Right lobe of liver (tissue), 6 donors: ENCODE measurements around the gene HOXB6. TPM values are rescaled to one million over a fixed set of nuclear protein-coding genes. Genes with fewer than 3 reads are reported as not detected.

Experiments used
- ATAC-seq, 4 donors: fragments of 200-7000 bp; cut with Tn5 transposase; one replicate each; pipeline ENCODE4 v1.9.1; 2020; ENCODE audit warnings: mild to moderate bottlenecking in 4 of 4, moderate library complexity in 4 of 4
- DNase-seq, 3 donors: peaks; one replicate each; pipeline ENCODE4 v3.0.0-alpha.2; 2020
- H3K27ac ChIP-seq, 3 donors: fragments of 200-600 bp; one replicate each; pipeline ENCODE4 v1.8.0; 2022
- H3K27me3 ChIP-seq, 2 donors: fragments of 200-600 bp; one replicate each; pipeline ENCODE4 v1.8.0; 2022
- H3K36me3 ChIP-seq, 4 donors: fragments of 200-600 bp; sonication (generic) in 1 of 4; one replicate each; pipeline versions ENCODE4 v1.5.1 to v1.8.0; 2017 to 2022; ENCODE audit warnings: control low read depth in 1 of 4
- H3K4me1 ChIP-seq, 4 donors: fragments of 200-600 bp; sonication (generic) in 1 of 4; one replicate each; pipeline versions ENCODE4 v1.5.1 to v1.8.0; 2017 to 2022; ENCODE audit warnings: control low read depth in 1 of 4
- H3K4me3 ChIP-seq, 3 donors: fragments of 200-600 bp; one replicate each; pipeline ENCODE4 v1.8.0; 2022
- H3K9me3 ChIP-seq, 4 donors: fragments of 200-600 bp; sonication (generic) in 1 of 4; one replicate each; pipeline versions ENCODE4 v1.5.1 to v1.8.0; 2017 to 2022; ENCODE audit warnings: control low read depth in 1 of 4
- CTCF ChIP-seq, 4 donors: fragments of 200-600 bp in 3 of 4; fragments of 450-650 bp in 1 of 4; IDR thresholded peaks; one replicate each; pipeline versions ENCODE4 v1.5.1 to v1.8.0; 2016 to 2022; ENCODE audit warnings: antibody characterized with exemption in 4 of 4, mild to moderate bottlenecking in 2 of 4
- POLR2A ChIP-seq: fragments of 450-650 bp; IDR thresholded peaks from one replicate; pipeline ENCODE4 v1.6.1; 2017; ENCODE audit warnings: antibody characterized with exemption, mild to moderate bottlenecking
- WGBS: methylation state at CpG from one replicate; pipeline ENCODE4 v1.1.6; 2018; ENCODE audit warnings: low coverage, low lambda C conversion rate; ENCODE audit not compliant: insufficient coverage; ENCODE audit errors: missing lambda C conversion rate; 5-methylcytosine and 5-hydroxymethylcytosine counted together
- intact Hi-C, 2 donors: fragments of 100-400 bp; cut with DNase I; formaldehyde crosslinking; loops; one replicate each; pipeline versions ENCODE4 v1.11.2 to v1.14.1; 2022
- total RNA-seq, 6 experiments: library from RNA; depleted of rRNA in 2 of 6; stranded (reverse); fragments of >200 nt in 2 of 6; fragmentation: NEBNext Ultra II Directional in 3 of 6; extraction: Animal tissue kit (Norgen Biotek cat#: 25700) in 3 of 6; gene quantifications; one replicate each; pipeline versions ENCODE4 v1.1.0 to v1.2.4, GENCODE V29; 2016 to 2023
- donor health status: DM: no; HTN: yes; CAD: no.
- donor health status: DM: no; HTN: no; CAD: no.
- donor health status: DM: no; HTN: no; CAD: no.
- donor health status: DM: no; HTN: yes; CAD: no.
- donor health status: DM: no; HTN: yes; CAD: no.

Gene HOXB6
- total RNA-seq, 6 experiments from 2014 or later: 0.18 to 0.83 (median 0.56) TPM

GRCh38 chr17:48577330-48577945 is 27.3 kb downstream of the HOXB6 start:
- intact Hi-C loops: no loop called here
- H3K9me3 ChIP-seq: no peaks in the 10 kb centered on the region
- H3K27me3 ChIP-seq: peaks cover 0 to 42% of the 10 kb centered on the region in 2 donors
- H3K4me3 ChIP-seq: peak overlapping the region; percentile 14 to 46 (median 27)
- DNase-seq (no peak), ATAC-seq (no peak)
- TF ChIP-seq CTCF (IDR thresholded peaks at IDR 0.05) (no peak), POLR2A (no peak)
- no peaks in the 10 kb centered on the region for H3K36me3 ChIP-seq
- peak overlapping the region; percentile 57 to 79 (median 63) for H3K27ac ChIP-seq
- WGBS: 2% methylated on average over 17 of the region's 19 CpGs
- peaks cover 0 to 7% (median 0%) of the 10 kb centered on the region in 4 donors for H3K4me1 ChIP-seq

GRCh38 chr17:48576479-48577309 is 28.1 kb downstream of the HOXB6 start:
- peaks cover 0 to 7% (median 0%) of the 10 kb centered on the region in 4 donors for H3K4me1 ChIP-seq
- peaks cover 0 to 36% of the 10 kb centered on the region in 2 donors for H3K27me3 ChIP-seq
- WGBS: 5% methylated on average over 31 of the region's 43 CpGs
- no peak for TF ChIP-seq CTCF (IDR thresholded peaks at IDR 0.05)
- no peak for TF ChIP-seq POLR2A
- intact Hi-C loops: no loop called here
- no peaks in the 10 kb centered on the region for H3K36me3 ChIP-seq
- H3K4me3 ChIP-seq: peak overlapping the region; percentile 14 to 46 (median 16)
- DNase-seq (no peak), ATAC-seq (no peak)
- H3K27ac ChIP-seq: peak overlapping the region; percentile 52 to 79 (median 63)
- H3K9me3 ChIP-seq: no peaks in the 10 kb centered on the region

- no peaks in the 10 kb centered on the region for H3K9me3 ChIP-seq
- peak overlapping the region in 1 of 3 donors; percentile 16 for H3K4me3 ChIP-seq
- intact Hi-C loops: no loop called here
- 19% methylated on average over 22 of the region's 22 CpGs for WGBS
- H3K27me3 ChIP-seq: peaks cover 0 to 28% of the 10 kb centered on the region in 2 donors
- peak; percentile 12 to 41 (median 26) for ATAC-seq
- no peak for TF ChIP-seq POLR2A
- TF ChIP-seq CTCF (IDR thresholded peaks at IDR 0.05): no peak
- H3K36me3 ChIP-seq: no peaks in the 10 kb centered on the region
- peak overlapping the region; percentile 52 to 79 (median 63) for H3K27ac ChIP-seq
- DNase-seq: peak in 1 of 3 donors; percentile 35
- peaks cover 0 to 7% (median 0%) of the 10 kb centered on the region in 4 donors for H3K4me1 ChIP-seq
These were observed 28.9 kb downstream of the HOXB6 start for GRCh38 chr17:48575673-48576478.

GRCh38 chr17:48575066-48575582 is 29.7 kb downstream of the HOXB6 start:
- H3K27ac ChIP-seq: peak overlapping the region in 2 of 3 donors; percentile 52 to 63

More at GRCh38 chr17:48575066-48575582, 29.7 kb downstream of the HOXB6 start:
- ATAC-seq: no peak
- Histone ChIP-seq H3K9me3 (no peaks in the 10 kb centered on the region), H3K4me1 (peaks cover 0 to 7% (median 0%) of the 10 kb centered on the region in 4 donors), H3K4me3 (no peak overlapping the region), H3K36me3 (no peaks in the 10 kb centered on the region), H3K27me3 (peaks cover 0 to 22% of the 10 kb centered on the region in 2 donors)
- intact Hi-C loops: no loop called here
- no peak for DNase-seq
- no peak for TF ChIP-seq CTCF (IDR thresholded peaks at IDR 0.05)
- WGBS: 12% methylated on average over 7 of the region's 7 CpGs
